Calu3 (cell line): ENCODE data around the gene TMTC2. TPM values are rescaled to one million over a fixed set of nuclear protein-coding genes. Genes with fewer than 3 reads are reported as not detected.

Experiments used
- BruUV-seq: library from RNA; stranded (reverse); fragments of 400-500 nt; replicated peaks from 2 replicates; lab custom pipeline; 2021; lab: Mats Ljungman, UMichigan
- CTCF ChIA-PET: fragments of 300-600 bp; sonication (Branson Sonifier 250); formaldehyde crosslinking; loops from one replicate; lab custom pipeline; 2022; ENCODE audit warnings: antibody characterized with exemption; lab: Charles Lee
- DNase-seq: peaks from one replicate; pipeline ENCODE4 v3.0.0; 2022
- H3K27ac Mint-ChIP-seq: one replicate; pipeline ENCODE4 v1.8.0; 2022; ENCODE audit warnings: mixed read lengths; ENCODE audit not compliant: unreplicated experiment
- H3K27me3 Mint-ChIP-seq: one replicate; pipeline ENCODE4 v1.8.0; 2022; ENCODE audit warnings: mixed read lengths; ENCODE audit not compliant: unreplicated experiment
- H3K36me3 Mint-ChIP-seq: one replicate; pipeline ENCODE4 v1.8.0; 2022; ENCODE audit warnings: mild to moderate bottlenecking, moderate library complexity, mixed read lengths; ENCODE audit not compliant: insufficient read depth, unreplicated experiment
- H3K4me1 Mint-ChIP-seq: one replicate; pipeline ENCODE4 v1.8.0; 2022; ENCODE audit warnings: mild to moderate bottlenecking, low read depth, mixed read lengths; ENCODE audit not compliant: unreplicated experiment
- H3K4me3 Mint-ChIP-seq: one replicate; pipeline ENCODE4 v1.8.0; 2022; ENCODE audit warnings: mild to moderate bottlenecking, low read depth, moderate library complexity, mixed read lengths; ENCODE audit not compliant: unreplicated experiment
- H3K9me3 Mint-ChIP-seq: one replicate; pipeline ENCODE4 v1.8.0; 2022; ENCODE audit warnings: low read depth, mixed read lengths; ENCODE audit not compliant: unreplicated experiment
- CTCF ChIP-seq: fragments of 200-600 bp; IDR thresholded peaks from one replicate; pipeline ENCODE4 v1.8.0; 2022; ENCODE audit warnings: antibody characterized with exemption; ENCODE audit not compliant: unreplicated experiment
- intact Hi-C: fragments of 100-400 bp; cut with micrococcal nuclease; formaldehyde crosslinking; loops from one replicate; pipeline ENCODE4 v1.10.0; 2022; ENCODE audit not compliant: unreplicated experiment
- total RNA-seq: library from RNA; stranded (reverse); gene quantifications from 2 replicates; pipeline ENCODE4 v1.2.3, GENCODE V29; 2022

Gene TMTC2
- total RNA-seq, 1 experiment from 2014 or later, result 31.2 TPM

DNA sequence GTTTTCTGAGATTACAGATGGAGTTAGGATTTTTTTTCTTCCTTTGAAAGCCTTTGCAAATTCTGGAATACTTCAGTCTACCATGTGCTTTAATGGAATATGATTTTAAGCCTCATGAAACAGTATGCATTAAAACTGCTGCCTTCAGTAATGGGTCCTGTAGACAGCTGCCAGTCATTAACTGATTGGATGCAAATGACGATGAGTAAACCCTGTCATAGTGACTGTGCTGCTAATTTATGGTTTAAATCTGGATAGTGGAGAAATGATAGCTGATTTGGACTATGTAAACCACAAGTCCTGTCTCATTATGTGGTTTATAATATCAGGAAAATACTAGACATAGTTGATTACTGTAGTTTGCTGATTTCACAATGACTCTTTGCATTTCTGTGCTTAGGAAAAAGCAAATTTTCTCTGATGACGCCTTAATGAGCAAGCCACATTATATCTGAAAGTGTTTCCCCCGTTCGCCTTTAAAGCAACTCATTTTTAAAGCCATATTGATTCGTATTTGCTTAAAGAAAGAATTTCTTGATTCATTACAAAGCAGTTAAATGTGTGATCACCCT is 217.6 kb downstream of the TMTC2 start:
- H3K36me3 Mint-ChIP-seq, result no peaks in the 10 kb centered on the region
- BruUV-seq, result no TSS peak
- H3K27ac Mint-ChIP-seq, result no peak overlapping the region
- no peaks in the 10 kb centered on the region for H3K27me3 Mint-ChIP-seq
- H3K9me3 Mint-ChIP-seq, result no peaks in the 10 kb centered on the region
- CTCF ChIA-PET, result interaction anchor here (0.6 kb wide), 1 partner anchor 856 kb away, joined by 4 read pairs; no protein-coding TSS in a partner anchor
- no peak for DNase-seq
- no peak overlapping the region for H3K4me3 Mint-ChIP-seq
- intact Hi-C loops, result no loop called here
- no peak for TF ChIP-seq CTCF
- no peaks in the 10 kb centered on the region for H3K4me1 Mint-ChIP-seq

- CTCF ChIA-PET, result interaction anchor here (1.0 kb wide), 1 partner anchor 916 kb away, joined by 3 read pairs; no protein-coding TSS in a partner anchor
- no peak for TF ChIP-seq CTCF
- Mint-ChIP-seq H3K27ac (no peak overlapping the region), H3K27me3 (no peaks in the 10 kb centered on the region), H3K9me3 (no peaks in the 10 kb centered on the region), H3K36me3 (no peaks in the 10 kb centered on the region), H3K4me1 (no peaks in the 10 kb centered on the region), H3K4me3 (no peak overlapping the region)
- intact Hi-C loops, result no loop called here
- BruUV-seq, result no TSS peak
- no peak for DNase-seq
Measured at GRCh38 chr12:82910246-82910893, 223.7 kb downstream of the TMTC2 start.

- no TSS peak for BruUV-seq
- no peaks in the 10 kb centered on the region for H3K4me1 Mint-ChIP-seq
- no peaks in the 10 kb centered on the region for H3K9me3 Mint-ChIP-seq
- H3K4me3 Mint-ChIP-seq, result no peak overlapping the region
- no peaks in the 10 kb centered on the region for H3K36me3 Mint-ChIP-seq
- intact Hi-C loops, result no loop called here
- DNase-seq, result no peak
- no peaks in the 10 kb centered on the region for H3K27me3 Mint-ChIP-seq
- no peak overlapping the region for H3K27ac Mint-ChIP-seq
- no peak for TF ChIP-seq CTCF
- CTCF ChIA-PET, result no interaction called here
Measured at GRCh38 chr12:82912406-82912805, 225.7 kb downstream of the TMTC2 start.

GRCh38 chr12:82919388-82920054 is 232.8 kb downstream of the TMTC2 start:
- CTCF ChIA-PET, result no interaction called here
- Mint-ChIP-seq H3K36me3 (no peaks in the 10 kb centered on the region), H3K4me3 (no peak overlapping the region), H3K27ac (no peak overlapping the region), H3K4me1 (no peaks in the 10 kb centered on the region), H3K9me3 (no peaks in the 10 kb centered on the region), H3K27me3 (no peaks in the 10 kb centered on the region)
- no peak for DNase-seq
- BruUV-seq, result no TSS peak
- intact Hi-C loops, result no loop called here
- no peak for TF ChIP-seq CTCF
